ENCODE measurements around the gene TRRAP.

- TF ChIP-seq CTCF (IDR thresholded peaks at IDR 0.05): no peak
- no peak for TF ChIP-seq POLR2A (IDR thresholded peaks at IDR 0.05)
These were observed 47.3 kb upstream of the TRRAP start for GRCh38 chr7:98830972-98831548.

Measured in body of pancreas (tissue), 4 donors.